ENCODE results near the gene LDB3.
A peak's percentile ranks its signal among the peaks of the same experiment; 100 is the strongest.
"Not testable (repeated sequence)": the region's sequence is repeated elsewhere in the genome, so short reads cannot be mapped to it uniquely, and the experiment has no call there.

LDB3 gene, protein sequence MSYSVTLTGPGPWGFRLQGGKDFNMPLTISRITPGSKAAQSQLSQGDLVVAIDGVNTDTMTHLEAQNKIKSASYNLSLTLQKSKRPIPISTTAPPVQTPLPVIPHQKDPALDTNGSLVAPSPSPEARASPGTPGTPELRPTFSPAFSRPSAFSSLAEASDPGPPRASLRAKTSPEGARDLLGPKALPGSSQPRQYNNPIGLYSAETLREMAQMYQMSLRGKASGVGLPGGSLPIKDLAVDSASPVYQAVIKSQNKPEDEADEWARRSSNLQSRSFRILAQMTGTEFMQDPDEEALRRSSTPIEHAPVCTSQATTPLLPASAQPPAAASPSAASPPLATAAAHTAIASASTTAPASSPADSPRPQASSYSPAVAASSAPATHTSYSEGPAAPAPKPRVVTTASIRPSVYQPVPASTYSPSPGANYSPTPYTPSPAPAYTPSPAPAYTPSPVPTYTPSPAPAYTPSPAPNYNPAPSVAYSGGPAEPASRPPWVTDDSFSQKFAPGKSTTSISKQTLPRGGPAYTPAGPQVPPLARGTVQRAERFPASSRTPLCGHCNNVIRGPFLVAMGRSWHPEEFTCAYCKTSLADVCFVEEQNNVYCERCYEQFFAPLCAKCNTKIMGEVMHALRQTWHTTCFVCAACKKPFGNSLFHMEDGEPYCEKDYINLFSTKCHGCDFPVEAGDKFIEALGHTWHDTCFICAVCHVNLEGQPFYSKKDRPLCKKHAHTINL

DNA sequence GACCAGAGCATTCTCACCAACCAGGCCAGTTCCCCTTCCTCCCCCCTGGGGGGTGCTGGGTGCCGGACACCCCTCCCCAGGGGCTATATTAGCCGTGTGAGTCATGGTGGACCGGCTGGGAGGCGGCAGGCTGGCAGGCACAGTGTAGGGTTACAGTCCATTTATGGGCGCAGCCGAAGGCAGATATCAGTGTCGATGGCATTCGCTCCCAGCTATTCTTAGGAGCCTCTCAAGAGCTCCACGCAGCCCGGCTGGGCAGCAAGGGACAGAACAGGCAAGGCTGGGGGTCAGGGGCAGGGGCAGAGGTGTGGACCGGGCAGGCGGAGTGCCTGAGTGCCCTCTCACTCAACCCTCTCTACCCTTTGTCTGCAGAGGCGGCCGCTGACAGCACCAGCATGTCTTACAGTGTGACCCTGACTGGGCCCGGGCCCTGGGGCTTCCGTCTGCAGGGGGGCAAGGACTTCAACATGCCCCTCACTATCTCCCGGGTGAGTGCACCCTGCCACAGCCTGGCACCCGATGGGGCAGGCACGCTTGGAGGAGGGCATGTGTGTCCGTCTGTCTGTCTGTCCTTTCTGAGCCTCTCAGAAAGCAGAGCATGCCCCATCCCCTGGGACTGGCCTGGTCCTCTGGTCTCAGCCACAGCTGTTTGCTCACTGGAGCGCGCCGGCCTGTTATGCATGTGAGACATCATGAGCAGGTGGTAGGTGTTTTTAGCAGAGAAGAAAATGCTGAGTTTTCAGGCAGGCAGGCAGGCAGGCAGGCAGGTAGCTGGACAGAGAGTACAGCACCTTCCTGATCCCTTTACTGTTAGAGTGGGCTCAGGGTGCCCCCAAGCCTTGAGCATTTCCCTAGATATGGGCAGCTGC lies at the start of gene LDB3:
Gene LDB3 (plus strand): TSS at position 215 of the 869 bp plus-strand sequence. CDS start 181 bp downstream, at position 396.
- no peak for DNase-seq

DNA sequence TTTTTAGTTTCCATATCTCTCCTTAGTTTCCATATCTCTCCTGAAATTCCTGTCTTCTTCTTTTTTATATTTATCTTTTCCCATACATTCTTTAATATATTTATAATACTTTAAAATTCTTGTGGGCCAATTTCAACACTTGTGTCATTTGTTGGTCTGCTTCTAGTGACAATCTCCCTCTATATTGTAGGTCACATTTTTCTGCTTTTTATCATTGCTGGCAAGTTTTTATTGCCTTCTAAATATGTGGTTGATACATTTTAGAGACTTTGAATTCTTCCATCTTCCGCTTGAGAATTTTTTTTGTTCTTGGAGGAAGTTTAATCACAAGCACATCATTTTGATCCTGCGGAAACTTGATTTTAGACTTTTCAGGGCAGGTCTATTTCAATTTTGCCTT lies 40.0 kb upstream of the LDB3 start:
- DNase-seq = no peak

DNA sequence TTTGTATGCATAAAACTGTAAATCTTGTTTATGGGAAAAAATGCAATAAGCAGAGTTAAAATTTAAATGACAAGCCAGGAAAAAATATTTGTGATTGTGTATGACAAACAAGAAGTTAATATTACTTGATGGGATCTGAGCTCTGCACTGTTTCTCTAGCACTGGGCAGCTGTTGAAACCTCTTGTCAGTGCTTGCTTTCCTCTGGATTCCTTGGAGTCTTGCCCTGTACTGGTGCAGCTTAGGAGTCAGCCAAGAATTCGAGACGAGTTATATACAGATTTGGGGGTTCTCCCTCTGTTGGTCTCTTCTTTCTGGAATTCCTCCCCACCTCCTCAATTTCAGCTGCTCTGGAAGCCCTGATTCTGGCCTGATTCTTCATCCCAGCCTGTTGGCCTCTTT lies 38.2 kb upstream of the LDB3 start:
- DNase-seq = no peak

DNA sequence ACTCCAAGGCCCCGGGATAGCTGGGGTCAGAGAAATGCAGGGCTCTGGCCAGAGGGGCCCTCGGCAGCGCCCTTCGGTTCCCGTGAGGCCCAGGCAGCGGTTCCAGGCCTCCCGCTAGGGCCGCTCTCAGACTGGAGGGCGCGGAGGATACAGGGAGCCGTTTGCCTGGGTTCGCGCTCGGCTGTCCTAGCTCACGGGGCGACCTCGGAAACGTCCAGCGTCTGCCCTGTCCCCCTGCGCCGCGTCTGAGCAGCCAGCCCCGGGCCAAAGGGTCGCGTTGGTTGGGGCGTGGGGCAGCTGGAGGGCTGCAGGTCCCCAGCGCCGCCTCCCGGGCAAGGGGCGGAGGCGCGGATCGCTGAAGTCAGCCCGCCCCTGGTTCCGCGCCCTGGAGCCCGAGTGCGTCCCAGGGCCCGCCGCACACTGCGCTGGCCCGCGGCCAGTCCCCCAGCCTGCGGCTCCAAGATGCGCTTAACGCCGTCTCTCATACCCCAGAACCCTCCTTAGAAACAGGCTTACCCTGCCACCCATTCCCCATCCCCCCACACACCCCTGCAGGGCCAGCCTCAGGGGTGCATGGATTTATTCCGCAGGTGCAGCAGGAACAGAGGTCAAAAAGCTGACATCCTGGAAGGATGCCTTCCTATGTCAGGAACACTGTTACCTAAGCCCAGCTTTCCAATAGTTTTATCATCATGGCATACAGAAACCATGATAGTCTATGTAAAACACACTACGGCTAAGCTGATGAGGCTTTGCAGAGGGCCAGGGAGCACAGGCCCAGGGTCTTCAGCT lies 36.1 kb upstream of the LDB3 start:
- no peak for DNase-seq

DNA sequence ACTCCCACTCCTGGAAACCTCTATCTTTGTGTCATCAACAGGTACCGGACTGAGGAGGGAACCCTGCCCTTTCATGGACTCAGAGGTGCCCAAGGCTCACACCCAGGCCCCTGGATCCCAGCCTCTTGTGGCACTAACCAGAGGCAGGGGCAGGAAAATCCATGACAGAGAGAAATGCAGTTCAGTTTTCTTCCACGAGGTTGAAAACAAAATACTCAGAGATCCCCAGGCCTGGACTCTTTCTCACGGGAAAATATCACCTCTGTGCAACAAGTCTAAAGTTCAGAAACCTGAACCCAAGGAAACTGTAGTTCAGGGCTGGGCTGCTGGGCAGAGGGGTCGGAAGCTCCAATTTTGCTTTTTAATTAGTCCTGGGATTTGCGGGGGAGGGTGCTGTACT lies 35.4 kb upstream of the LDB3 start:
- no peak for DNase-seq

DNA sequence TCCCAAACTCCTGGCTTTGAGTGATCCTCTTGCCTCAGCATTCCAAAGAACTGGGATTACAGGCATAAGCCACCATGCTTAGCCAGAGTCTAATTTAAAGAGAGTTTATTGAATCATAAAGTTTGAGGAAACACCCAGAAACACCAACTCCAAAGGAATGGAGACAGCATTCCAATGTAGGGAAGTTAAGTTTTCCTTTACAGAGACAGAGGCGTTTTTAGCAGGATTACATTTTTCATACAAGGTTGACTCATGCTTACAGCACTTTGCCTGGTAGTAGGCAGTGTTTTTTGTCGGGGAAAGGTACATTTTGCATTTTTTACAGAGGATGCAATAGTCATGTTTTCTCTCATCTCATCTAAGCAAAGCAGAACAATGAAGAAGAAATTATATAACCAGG lies 32.9 kb upstream of the LDB3 start:
- DNase-seq = no peak

DNA sequence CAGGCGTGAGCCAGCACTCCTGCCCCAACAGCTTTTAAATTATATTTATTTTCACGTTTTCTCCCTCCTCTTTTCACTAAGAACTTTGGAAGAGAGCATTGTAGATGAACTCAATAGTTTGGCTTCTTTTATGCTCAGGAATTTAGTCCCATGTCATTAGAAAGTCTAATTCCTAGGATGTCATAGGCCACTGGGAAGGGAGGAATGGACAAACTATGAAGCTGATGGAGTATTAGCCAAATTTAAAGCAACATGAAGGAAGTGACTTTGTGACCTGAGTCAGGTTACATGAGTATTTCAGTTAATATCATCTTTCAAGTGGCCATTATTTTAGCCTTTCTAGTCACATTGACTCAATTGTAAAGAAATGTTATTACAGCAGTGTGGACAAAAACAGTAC lies 32.0 kb upstream of the LDB3 start:
- DNase-seq = no peak

DNA sequence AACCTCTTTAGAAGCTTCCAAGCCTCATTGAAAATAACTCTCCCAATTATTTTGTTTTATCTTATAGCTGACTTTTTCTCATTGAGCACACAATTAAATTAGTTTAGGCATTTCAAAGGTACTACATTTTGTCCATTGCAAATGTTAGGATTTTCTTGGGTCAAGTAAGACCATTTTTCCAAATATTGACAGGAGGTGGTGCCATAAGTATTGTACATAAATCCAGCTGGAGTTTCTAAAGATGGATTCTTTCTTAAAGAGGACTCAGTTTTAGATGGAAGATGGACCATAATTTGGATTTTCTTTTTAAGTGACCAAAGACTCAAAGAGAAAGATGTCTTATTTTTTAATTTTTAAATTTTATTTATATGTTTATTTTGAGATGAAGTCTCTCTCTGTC lies 26.3 kb upstream of the LDB3 start:
- DNase-seq = no peak

DNA sequence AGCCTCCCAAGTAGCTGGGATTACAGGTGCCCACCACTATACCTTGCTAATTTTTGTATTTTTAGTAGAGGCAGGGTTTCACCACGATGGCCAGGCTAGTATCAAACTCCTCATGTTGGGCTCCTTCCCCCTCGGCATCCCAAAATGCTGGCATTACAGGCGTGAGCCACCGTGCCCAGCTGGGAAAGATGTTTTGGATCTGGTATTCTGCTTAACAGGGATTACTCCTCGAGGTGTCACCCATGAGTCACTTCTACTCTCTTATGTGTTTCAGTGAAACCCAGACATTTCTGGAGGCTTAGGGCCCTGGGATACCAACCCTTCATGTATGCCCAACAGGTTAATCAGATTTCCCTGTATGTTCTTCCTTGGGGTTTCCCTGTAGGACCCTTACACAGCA lies 25.8 kb upstream of the LDB3 start:
- DNase-seq = no peak

DNA sequence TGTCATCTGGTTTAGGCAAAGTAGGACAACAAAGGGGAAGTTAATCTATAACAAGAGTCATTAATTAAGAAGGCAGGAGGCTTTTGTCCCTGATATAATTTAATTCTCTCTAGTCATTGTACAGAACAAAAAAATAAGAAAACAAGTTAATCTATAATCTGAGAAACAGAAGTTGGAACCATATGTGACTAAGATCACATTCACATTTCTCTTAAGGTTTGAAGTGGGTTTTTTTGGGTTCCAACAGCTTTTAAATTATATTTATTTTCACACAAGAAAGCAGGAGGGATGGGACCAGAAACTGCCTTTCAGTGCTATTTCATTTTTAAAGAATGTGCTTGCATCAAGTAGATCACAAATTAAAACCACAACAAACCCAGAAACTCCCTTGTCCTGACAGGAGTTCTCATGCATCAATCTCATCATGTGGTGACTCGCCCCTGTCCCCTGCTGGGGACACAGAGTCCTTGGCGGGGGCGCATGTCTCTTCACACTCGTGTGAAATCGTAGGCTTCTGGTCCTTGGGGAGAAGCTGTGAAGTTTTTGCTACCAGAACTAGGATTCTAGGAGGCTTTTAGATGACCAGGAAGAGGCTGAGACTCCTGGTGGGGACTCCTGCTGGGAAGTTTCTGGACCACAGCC lies 24.0 kb upstream of the LDB3 start:
- DNase-seq = no peak

DNA sequence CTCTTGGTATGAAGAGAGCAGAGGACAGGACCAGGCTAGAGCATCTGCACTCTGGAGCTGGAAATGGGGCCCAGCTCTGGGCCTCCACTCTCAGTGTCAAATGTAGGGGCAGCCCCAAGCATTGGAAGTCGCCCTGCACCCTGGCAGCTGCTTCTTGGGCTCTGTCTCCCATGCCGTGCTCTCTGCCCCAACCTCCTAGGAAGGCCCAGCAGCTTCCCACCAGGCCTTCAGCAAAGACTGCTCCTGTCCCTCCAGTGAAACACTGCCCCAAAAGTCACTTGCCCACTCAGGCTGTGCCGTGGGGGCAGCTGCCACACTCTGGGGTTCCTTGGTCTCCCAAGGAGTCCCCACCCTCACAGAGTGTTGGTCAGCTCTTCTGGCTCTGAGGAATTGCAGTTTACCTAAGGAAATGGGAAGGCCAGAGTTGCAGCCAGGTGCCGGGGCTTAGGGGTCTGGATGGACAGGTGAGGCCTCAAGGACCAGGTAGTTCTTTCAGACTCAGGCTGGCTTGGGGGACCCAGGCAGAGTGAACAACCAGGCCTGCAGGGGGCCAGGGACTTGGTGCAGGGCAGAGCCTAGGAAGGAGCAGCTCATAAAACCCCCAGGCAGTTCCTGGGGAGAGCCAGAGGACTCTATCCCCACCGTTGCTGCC lies 23.4 kb upstream of the LDB3 start:
- DNase-seq = no peak

DNA sequence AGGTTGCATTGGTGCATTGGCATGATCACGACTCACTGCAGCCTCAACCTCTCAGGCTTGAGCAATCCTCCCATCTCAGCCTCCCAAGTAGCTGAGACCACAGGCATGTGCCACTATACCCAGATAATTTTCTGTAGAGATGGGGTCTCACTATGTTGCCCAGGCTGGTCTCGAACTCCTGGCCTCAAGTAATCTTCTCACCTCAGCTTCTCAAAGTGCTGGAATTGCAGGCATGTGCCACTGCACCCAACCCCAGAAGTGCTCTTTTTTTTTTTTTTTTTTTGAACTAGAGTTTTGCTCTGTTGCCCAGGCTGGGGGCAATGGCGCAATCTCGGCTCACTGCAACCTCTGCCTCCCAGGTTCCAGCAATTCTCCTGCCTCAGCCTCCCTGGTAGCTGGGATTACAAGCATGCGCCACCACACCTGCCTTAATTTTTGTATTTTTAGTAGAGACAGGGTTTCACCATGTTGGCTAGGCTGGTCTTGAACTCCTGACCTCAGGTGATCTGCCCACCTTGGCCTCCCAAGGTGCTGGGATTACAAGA lies 22.6 kb upstream of the LDB3 start:
- DNase-seq = not testable (repeated sequence)

DNA sequence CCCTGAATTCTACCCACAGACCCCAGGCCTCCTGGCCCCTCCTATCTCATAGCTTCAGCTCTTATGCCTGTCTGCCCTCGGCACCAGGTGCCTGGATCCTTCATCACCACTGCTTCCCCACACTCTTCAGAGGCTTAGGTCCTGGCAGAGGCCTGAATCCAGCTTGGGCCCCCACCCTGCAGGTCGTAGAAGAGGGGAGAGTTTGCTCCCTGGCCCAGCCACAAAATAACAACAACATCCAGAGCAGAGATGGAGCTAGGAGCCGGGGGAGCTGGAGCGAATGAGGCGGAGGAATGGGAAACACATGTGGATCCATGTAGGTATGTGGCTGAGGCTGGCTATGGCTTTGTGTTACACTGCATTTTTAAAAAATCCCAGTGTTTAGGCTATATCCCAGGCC lies 21.8 kb upstream of the LDB3 start:
- no peak for DNase-seq

DNA sequence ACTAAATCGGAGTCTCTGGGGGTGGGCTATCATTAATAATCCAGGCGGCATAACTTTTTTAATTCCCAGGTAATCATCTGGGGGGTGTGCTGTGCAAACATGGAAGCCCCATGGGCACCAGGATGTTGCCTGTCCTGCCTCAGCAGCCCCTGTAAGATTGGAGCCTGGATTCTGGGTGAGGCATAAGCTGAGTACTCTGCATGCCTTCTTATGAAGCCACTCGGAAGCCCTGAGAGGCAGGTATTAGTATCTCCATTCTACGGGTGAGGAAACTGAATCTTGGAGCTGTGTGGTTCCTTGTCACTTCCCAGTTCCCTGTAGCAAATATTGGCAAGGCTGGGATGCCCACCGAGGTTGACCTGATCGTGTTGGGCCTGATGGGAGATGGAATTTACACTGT lies 21.4 kb upstream of the LDB3 start:
- DNase-seq = no peak

DNA sequence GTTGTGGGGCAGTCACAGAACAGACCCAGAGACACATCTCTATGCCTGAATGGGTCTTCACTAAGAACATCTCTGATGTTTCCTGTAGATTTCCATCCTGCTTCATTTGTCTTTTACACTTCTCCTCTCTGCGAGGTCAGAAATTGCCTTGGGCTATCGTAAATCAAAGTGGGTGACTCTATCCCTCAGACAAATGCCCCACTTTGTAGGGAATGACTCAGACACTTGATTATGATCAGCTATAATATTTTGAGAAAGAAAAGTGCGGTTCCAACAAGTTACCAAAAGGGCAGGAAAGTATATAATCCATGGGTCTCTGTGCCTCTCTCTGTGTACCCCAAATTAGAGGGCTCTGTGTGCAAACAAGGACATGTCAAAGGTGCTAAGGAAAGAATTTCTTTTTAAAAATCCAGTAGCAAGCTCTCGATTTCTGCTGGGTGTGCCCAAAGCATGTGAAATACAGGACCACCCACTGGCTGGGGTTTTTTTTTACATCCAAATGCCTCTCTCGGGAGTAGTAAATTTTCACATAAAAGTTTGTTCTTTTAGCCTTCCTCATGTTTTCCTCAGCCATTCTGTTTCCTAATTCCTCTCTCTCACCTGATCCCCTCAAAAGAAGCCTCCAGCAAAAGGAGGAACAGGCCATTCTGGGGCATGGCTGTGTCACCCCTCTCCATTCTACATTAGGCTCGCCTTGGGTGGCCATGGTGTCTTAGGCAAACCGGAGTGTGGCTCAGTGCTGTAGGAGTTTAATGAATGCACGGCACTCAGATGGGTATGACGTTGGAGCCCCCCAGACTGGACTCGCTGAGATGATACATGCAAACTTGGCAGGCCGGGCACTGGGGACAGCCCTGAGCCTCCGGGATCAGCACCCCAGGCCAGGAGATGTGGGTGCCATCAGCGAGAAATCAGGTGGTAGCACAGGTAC lies 20.3 kb upstream of the LDB3 start:
- DNase-seq = no peak

DNA sequence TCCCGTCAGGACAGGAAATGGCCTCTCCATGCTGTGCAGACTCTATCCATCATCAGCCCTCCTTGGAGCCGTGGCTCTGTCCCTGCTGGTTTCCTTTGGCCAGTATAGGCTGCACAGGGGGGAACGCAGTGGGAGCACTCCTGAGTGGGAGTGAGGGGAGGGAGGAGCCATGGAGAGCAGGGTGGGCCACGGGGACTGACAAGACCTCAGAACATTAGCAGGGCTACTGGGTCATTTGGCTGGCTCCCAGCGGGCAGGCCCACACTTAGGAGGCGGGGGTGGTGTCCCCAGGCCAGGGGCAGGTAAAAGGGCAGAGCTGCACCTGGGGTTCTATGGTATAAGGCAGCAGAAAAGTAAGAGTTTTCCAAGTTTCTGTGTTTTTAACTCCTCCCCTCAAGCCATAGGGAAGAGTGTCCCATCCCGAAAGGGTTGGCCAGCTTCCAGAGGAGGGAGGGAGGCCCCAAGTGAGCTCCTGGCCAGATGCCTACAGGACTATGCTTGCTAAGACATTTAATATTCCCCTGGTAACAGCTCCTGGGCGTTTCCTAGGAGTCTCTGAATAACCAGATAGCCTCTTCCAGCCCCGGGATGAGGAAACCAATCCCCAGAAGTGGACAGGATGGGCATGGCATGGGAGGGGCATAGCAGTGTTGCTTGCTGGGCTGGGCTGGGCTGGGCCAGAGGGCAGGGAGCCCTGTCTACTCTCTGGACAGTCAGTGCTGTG lies 19.4 kb upstream of the LDB3 start:
- no peak for DNase-seq

DNA sequence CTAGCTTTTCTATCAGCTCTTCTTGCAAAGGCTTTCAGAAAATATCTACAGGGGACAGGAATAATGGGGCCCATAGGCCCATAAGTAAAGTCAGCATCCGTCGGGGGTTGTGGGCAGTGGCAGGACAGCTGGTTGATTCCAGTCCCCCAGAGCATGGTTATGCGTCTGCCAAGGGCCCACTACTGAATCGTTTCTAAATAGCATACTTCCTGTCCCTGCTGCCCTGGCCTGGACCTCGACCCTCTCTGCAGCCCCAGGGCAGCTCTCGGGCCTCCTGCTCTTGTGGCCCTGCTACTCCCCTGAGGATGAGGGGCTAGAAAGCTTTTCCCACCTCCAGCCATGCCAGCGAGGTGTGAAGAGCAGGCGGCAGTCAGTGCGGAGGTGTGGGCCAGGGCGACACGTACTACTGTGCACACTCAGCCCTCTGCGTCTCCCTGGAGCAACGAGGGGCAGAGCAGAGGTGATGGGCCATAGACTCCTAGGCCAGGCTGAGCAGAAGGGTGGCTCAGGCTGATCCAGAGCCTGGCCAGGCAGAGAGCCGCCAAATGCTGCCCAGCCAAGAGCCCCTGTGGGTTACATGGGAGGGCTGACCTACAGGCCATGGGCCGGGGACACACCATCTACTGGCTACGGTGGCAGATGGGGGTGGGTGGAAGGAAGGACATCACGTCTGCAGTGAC lies 18.7 kb upstream of the LDB3 start:
- DNase-seq = peak; percentile 42

DNA sequence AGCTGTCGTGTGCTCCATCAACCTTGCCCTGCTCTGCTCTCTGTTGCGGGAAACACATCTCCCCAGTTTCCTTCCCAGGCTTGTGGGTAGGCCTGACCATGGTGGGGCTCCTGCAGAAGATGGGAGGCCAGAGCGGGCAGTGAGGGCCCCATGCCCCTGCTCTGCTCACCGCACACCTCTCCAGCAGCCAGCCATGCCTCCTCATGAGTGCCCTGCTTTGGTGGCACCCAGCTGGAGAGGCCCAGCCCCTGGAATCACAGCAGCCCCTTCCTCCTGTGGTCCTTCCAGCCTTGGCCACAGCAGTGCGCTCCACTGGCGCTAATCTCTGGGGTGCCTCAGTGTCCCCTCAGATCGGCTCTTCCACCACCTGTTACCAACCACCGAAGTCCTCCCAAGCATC lies 18.2 kb upstream of the LDB3 start:
- no peak for DNase-seq

DNA sequence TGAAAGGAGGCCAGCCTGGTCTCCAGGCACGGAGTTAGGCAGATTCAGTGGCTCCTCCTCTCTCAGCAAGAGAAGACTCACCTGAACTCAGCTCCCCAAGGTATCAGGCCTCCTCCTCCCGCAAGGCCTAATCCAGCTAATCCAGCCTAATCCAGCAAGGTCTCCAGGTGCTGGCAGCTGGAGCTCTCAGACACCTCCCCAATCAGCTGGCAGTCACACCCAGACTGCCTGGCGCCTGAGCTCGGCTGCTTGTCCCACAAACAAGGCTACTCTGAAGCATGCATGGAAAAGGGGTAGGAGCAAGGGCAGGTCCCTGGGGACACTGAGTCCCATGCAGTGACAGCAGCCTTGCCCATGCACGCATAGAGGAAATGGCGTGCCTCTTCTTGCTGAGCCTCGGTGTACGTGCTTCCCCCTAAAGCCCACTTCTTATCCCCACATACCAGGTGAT lies 17.3 kb upstream of the LDB3 start:
- DNase-seq = peak; percentile 30
